ENCODE data around the gene POU4F2. TPM values are rescaled to one million over a fixed set of nuclear protein-coding genes. Genes with fewer than 3 reads are reported as not detected.

POU4F2 gene
- total and polyA plus RNA-seq, 9 donors = not detected

DNA sequence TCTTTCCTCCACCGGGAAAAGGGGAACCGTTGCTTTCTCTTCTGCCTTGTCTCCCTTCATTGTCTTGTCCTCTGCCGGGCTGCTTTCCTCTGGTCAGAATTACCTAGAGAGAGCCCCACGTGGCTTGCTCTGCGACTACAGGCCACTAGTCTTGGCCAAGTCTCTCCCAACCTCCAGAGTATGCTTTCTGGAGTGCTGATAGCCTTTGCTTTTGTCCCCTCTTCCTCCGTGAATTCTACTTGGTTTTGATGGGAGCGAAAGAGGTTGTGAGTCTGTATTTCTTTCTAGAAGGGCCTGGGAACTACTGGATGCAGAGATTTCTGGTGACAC, 5.3 kb upstream of the POU4F2 start:
- H3K36me3 ChIP-seq = no peaks in the 10 kb centered on the region
- H3K27me3 ChIP-seq = no peaks in the 10 kb centered on the region
- intact Hi-C loops (cut with DNase I) = no loop called here

GRCh38 chr4:146634825-146635224, 3.9 kb upstream of the POU4F2 start:
- WGBS, 3 donors = 3 to 10% (median 8%) methylated on average over 7 of the region's 7 CpGs
- Histone ChIP-seq H3K9me3 (peaks cover 0 to 9% of the 10 kb centered on the region in 2 donors), H3K4me3 (no peak overlapping the region), H3K4me1 (ENCODE audit: insufficient read depth) (peaks cover 9% of the 10 kb centered on the region), H3K27ac (no peak overlapping the region), H3K27me3 (no peaks in the 10 kb centered on the region), H3K36me3 (no peaks in the 10 kb centered on the region)
- TF ChIP-seq POLR2A (IDR thresholded peaks at IDR 0.05) (no peak), EP300 (IDR thresholded peaks at IDR 0.05) (no peak), CTCF (IDR thresholded peaks at IDR 0.05) (no peak)
- no peak for DNase-seq
- intact Hi-C loops (cut with DNase I) = no loop called here

More for the DNA sequence above, 5.3 kb upstream of the POU4F2 start:
- H3K4me1 ChIP-seq (ENCODE audit: insufficient read depth) = peaks cover 3% of the 10 kb centered on the region
- no peak for TF ChIP-seq POLR2A (IDR thresholded peaks at IDR 0.05)
- TF ChIP-seq CTCF (IDR thresholded peaks at IDR 0.05) = no peak
- no peak for TF ChIP-seq EP300 (IDR thresholded peaks at IDR 0.05)
- H3K9me3 ChIP-seq = peaks cover 0 to 9% of the 10 kb centered on the region in 2 donors
- no peak overlapping the region for H3K27ac ChIP-seq
- 1 to 2% (median 1%) methylated on average over 7 of the region's 7 CpGs for WGBS, 3 donors
- DNase-seq = no peak
- no peak overlapping the region for H3K4me3 ChIP-seq

- Histone ChIP-seq H3K4me3 (no peak overlapping the region), H3K27me3 (peaks cover 2% of the 10 kb centered on the region), H3K9me3 (peaks cover 0 to 8% of the 10 kb centered on the region in 2 donors), H3K36me3 (no peaks in the 10 kb centered on the region), H3K27ac (no peak overlapping the region), H3K4me1 (ENCODE audit: insufficient read depth) (peaks cover 9% of the 10 kb centered on the region)
- DNase-seq = no peak
- TF ChIP-seq POLR2A (IDR thresholded peaks at IDR 0.05) = no peak
- TF ChIP-seq EP300 (IDR thresholded peaks at IDR 0.05) = no peak
- TF ChIP-seq CTCF (IDR thresholded peaks at IDR 0.05) = no peak
- intact Hi-C loops (cut with DNase I) = no loop called here
- WGBS, 3 donors = 0 to 3% (median 1%) methylated on average over 29 to 35 of the region's 35 CpGs
Measured at GRCh38 chr4:146637621-146638332, 916 bp upstream of the POU4F2 start.

DNA sequence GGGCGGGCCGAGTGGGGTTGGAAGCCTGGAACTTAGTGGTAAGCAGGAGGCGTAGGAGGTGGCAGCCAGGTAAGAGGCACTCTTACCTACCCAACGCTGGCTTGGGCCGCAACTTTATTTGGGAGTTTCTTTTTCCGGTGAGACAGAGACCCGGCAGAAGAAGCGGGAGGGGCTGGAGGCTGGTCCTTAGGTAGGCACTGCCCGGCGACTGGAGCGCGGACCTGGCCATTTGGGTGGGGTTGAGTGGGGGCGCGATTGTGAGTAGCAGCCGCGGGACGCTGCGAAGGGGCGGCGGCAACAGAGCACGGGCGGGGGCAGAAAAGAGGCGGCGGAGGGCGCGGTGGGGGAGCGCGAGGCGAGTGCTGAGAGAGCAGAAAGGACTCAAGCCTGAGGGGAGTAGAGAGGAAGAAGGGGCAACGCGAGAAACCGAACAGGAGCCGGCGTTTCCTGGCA, 334 bp upstream of the POU4F2 start:
- H3K36me3 ChIP-seq = no peaks in the 10 kb centered on the region
- TF ChIP-seq CTCF (IDR thresholded peaks at IDR 0.05) = no peak
- TF ChIP-seq EP300 (IDR thresholded peaks at IDR 0.05) = no peak
- no peak for TF ChIP-seq POLR2A (IDR thresholded peaks at IDR 0.05)
- no peak overlapping the region for H3K4me3 ChIP-seq
- H3K9me3 ChIP-seq = peaks cover 0 to 2% of the 10 kb centered on the region in 2 donors
- no peak for DNase-seq
- H3K4me1 ChIP-seq (ENCODE audit: insufficient read depth) = peaks cover 9% of the 10 kb centered on the region
- WGBS, 3 donors = 1 to 2% (median 1%) methylated on average over 34 of the region's 34 CpGs
- intact Hi-C loops (cut with DNase I) = no loop called here
- H3K27me3 ChIP-seq = peaks cover 2% of the 10 kb centered on the region
- no peak overlapping the region for H3K27ac ChIP-seq

All from ovary (tissue), 9 donors.